Upper lobe of right lung (tissue), 1 donor: ENCODE results near the gene SLC38A2. TPM values are rescaled to one million over a fixed set of nuclear protein-coding genes. Genes with fewer than 3 reads are reported as not detected.

ENCODE experiments used
- ATAC-seq: fragments of 200-7000 bp; cut with Tn5 transposase; one replicate; pipeline ENCODE4 v1.9.1; 2020; ENCODE audit warnings: mild to moderate bottlenecking, moderate library complexity
- DNase-seq: peaks from one replicate; pipeline ENCODE4 v3.0.0-alpha.2; 2020
- H3K27ac ChIP-seq: fragments of 200-600 bp; one replicate; pipeline ENCODE4 v1.8.0; 2022
- H3K27me3 ChIP-seq: fragments of 200-600 bp; one replicate; pipeline ENCODE4 v1.8.0; 2022; ENCODE audit warnings: mild to moderate bottlenecking
- H3K36me3 ChIP-seq: fragments of 200-600 bp; one replicate; pipeline ENCODE4 v1.8.0; 2022
- H3K4me1 ChIP-seq: fragments of 200-600 bp; one replicate; pipeline ENCODE4 v1.8.0; 2022
- H3K4me3 ChIP-seq: fragments of 200-600 bp; one replicate; pipeline ENCODE4 v1.8.0; 2022; ENCODE audit warnings: mild to moderate bottlenecking
- H3K9me3 ChIP-seq: fragments of 200-600 bp; one replicate; pipeline ENCODE4 v1.8.0; 2022
- CTCF ChIP-seq: fragments of 200-600 bp; IDR thresholded peaks from one replicate; pipeline ENCODE4 v1.8.0; 2022; ENCODE audit warnings: antibody characterized with exemption
- intact Hi-C: fragments of 100-400 bp; cut with DNase I; formaldehyde crosslinking; loops from one replicate; pipeline ENCODE4 v1.11.0; 2022
- total RNA-seq: library from RNA; stranded (reverse); fragmentation: NEBNext Ultra II Directional; extraction: Animal tissue kit (Norgen Biotek cat#: 25700); gene quantifications from one replicate; pipeline ENCODE4 v1.2.1, GENCODE V29; 2021
- donor health status: DM: no; HTN: yes; CAD: no; lungs with severe emphysema.

SLC38A2 gene
- total RNA-seq, 1 donor from 2014 or later: 343 TPM

GRCh38 chr12:46383654-46384450, 11.3 kb upstream of the SLC38A2 start:
- H3K4me1 ChIP-seq: peaks cover 49% of the 10 kb centered on the region
- peak; percentile 86 for ATAC-seq
- peak overlapping the region; percentile 99 for H3K27ac ChIP-seq
- no peaks in the 10 kb centered on the region for H3K27me3 ChIP-seq
- H3K9me3 ChIP-seq: no peaks in the 10 kb centered on the region
- DNase-seq: peak; percentile 95
- peak overlapping the region; percentile 74 for H3K4me3 ChIP-seq
- TF ChIP-seq CTCF: peak; percentile 20
- intact Hi-C loops: no loop called here
- H3K36me3 ChIP-seq: no peaks in the 10 kb centered on the region

GRCh38 chr12:46382964-46383653, 10.5 kb upstream of the SLC38A2 start:
- peak overlapping the region; percentile 74 for H3K4me3 ChIP-seq
- ATAC-seq: peak; percentile 95
- no peaks in the 10 kb centered on the region for H3K9me3 ChIP-seq
- H3K27me3 ChIP-seq: no peaks in the 10 kb centered on the region
- peak overlapping the region; percentile 99 for H3K27ac ChIP-seq
- no peaks in the 10 kb centered on the region for H3K36me3 ChIP-seq
- DNase-seq: peak; percentile 99
- H3K4me1 ChIP-seq: peaks cover 44% of the 10 kb centered on the region
- intact Hi-C loops: no loop called here
- peak; percentile 22 for TF ChIP-seq CTCF

- DNase-seq: no peak
- intact Hi-C loops: no loop called here
Observed at GRCh38 chr12:46382408-46382963, 9.9 kb upstream of the SLC38A2 start.

GRCh38 chr12:46380881-46381280, 8.3 kb upstream of the SLC38A2 start:
- no peaks in the 10 kb centered on the region for H3K9me3 ChIP-seq
- H3K27me3 ChIP-seq: no peaks in the 10 kb centered on the region
- H3K27ac ChIP-seq: no peak overlapping the region
- H3K36me3 ChIP-seq: no peaks in the 10 kb centered on the region
- H3K4me1 ChIP-seq: peaks cover 25% of the 10 kb centered on the region
- DNase-seq (no peak), ATAC-seq (no peak)
- no peak overlapping the region for H3K4me3 ChIP-seq
- no peak for TF ChIP-seq CTCF
- intact Hi-C loops: no loop called here

More at GRCh38 chr12:46382408-46382963, 9.9 kb upstream of the SLC38A2 start:
- H3K9me3 ChIP-seq: no peaks in the 10 kb centered on the region
- H3K27ac ChIP-seq: peak overlapping the region; percentile 99
- no peaks in the 10 kb centered on the region for H3K36me3 ChIP-seq
- H3K27me3 ChIP-seq: no peaks in the 10 kb centered on the region
- no peak for TF ChIP-seq CTCF
- no peak for ATAC-seq
- H3K4me1 ChIP-seq: peaks cover 39% of the 10 kb centered on the region
- peak overlapping the region; percentile 74 for H3K4me3 ChIP-seq

- Histone ChIP-seq H3K4me1 (peaks cover 18% of the 10 kb centered on the region), H3K36me3 (no peaks in the 10 kb centered on the region), H3K4me3 (no peak overlapping the region), H3K9me3 (no peaks in the 10 kb centered on the region), H3K27me3 (no peaks in the 10 kb centered on the region), H3K27ac (no peak overlapping the region)
- intact Hi-C loops: no loop called here
- DNase-seq: no peak
- TF ChIP-seq CTCF: no peak
- ATAC-seq: no peak
Observed at GRCh38 chr12:46380022-46380796, 7.6 kb upstream of the SLC38A2 start.
